Trophoblast cell (in vitro differentiated cells and primary cell): ENCODE measurements around the gene DCUN1D4.

Experiments
- DNase-seq, 2 donors: peaks; one replicate each; pipeline ENCODE4 v3.0.0-alpha.2; 2016
- H2AFZ ChIP-seq: 2 replicates; pipeline ENCODE4 v1.6.1; 2013; ENCODE audit warnings: low read length, moderate library complexity, mild to moderate bottlenecking; ENCODE audit not compliant: insufficient read depth, poor library complexity
- H2AK5ac ChIP-seq: 2 replicates; pipeline ENCODE4 v1.6.1; 2013; ENCODE audit warnings: mild to moderate bottlenecking, low read length
- H2BK120ac ChIP-seq: 2 replicates; pipeline ENCODE4 v1.6.1; 2013; ENCODE audit warnings: low read length, mild to moderate bottlenecking, moderate library complexity; ENCODE audit not compliant: insufficient read depth, poor library complexity
- H2BK12ac ChIP-seq: 2 replicates; pipeline ENCODE4 v1.6.1; 2013; ENCODE audit warnings: mild to moderate bottlenecking, low read length, moderate library complexity
- H2BK5ac ChIP-seq: 2 replicates; pipeline ENCODE4 v1.6.1; 2013; ENCODE audit warnings: low read length, low read depth, moderate library complexity, mild to moderate bottlenecking; ENCODE audit not compliant: poor library complexity
- H3K14ac ChIP-seq: 2 replicates; pipeline ENCODE4 v1.6.1; 2013; ENCODE audit warnings: mild to moderate bottlenecking, low read length
- H3K18ac ChIP-seq: 2 replicates; pipeline ENCODE4 v1.6.1; 2013; ENCODE audit warnings: mild to moderate bottlenecking, low read length
- H3K23ac ChIP-seq: 2 replicates; pipeline ENCODE4 v1.6.1; 2013; ENCODE audit warnings: low read length
- H3K27ac ChIP-seq: 2 replicates; pipeline ENCODE4 v1.5.1; 2013; ENCODE audit warnings: low read depth, mild to moderate bottlenecking, inconsistent platforms, low read length, moderate library complexity
- H3K27me3 ChIP-seq: 2 replicates; pipeline ENCODE4 v1.6.1; 2013; ENCODE audit warnings: inconsistent platforms, mild to moderate bottlenecking, low read length, moderate library complexity; ENCODE audit not compliant: insufficient read depth
- H3K36me3 ChIP-seq, 2 experiments: 1 replicate in 1 of 2; 2 replicates in 1 of 2; pipeline ENCODE4 v1.6.1; 2013; ENCODE audit warnings: low read length in 2 of 2, mild to moderate bottlenecking in 2 of 2, moderate library complexity in 1 of 2; ENCODE audit not compliant: insufficient read depth in 2 of 2, control insufficient read depth in 1 of 2
- H3K4ac ChIP-seq: 2 replicates; pipeline ENCODE4 v1.6.1; 2013; ENCODE audit warnings: low read depth, mild to moderate bottlenecking, low read length, moderate library complexity
- H3K4me1 ChIP-seq, 2 experiments: 1 replicate in 1 of 2; 2 replicates in 1 of 2; pipeline ENCODE4 v1.6.1; 2013; ENCODE audit warnings: low read length in 2 of 2, mild to moderate bottlenecking in 2 of 2, moderate library complexity in 1 of 2; ENCODE audit not compliant: insufficient read depth in 2 of 2, control insufficient read depth in 1 of 2
- H3K4me2 ChIP-seq: 2 replicates; pipeline ENCODE4 v1.6.1; 2013; ENCODE audit warnings: inconsistent platforms, mild to moderate bottlenecking, low read length, moderate library complexity
- H3K4me3 ChIP-seq: 2 replicates; pipeline ENCODE4 v1.5.1; 2013; ENCODE audit warnings: mild to moderate bottlenecking, low read depth, low read length, inconsistent platforms
- H3K79me1 ChIP-seq: one replicate; pipeline ENCODE4 v1.6.1; 2013; ENCODE audit warnings: low read length
- H3K79me2 ChIP-seq: 2 replicates; pipeline ENCODE4 v1.6.1; 2013; ENCODE audit warnings: low read length, mild to moderate bottlenecking; ENCODE audit not compliant: control insufficient read depth, insufficient read depth, poor library complexity
- H3K9ac ChIP-seq: 2 replicates; pipeline ENCODE4 v1.6.1; 2013; ENCODE audit warnings: mild to moderate bottlenecking, low read length
- H3K9me3 ChIP-seq: 2 replicates; pipeline ENCODE4 v1.6.1; 2013; ENCODE audit warnings: low read depth, mild to moderate bottlenecking, control low read depth, inconsistent platforms, low read length; ENCODE audit not compliant: insufficient read depth
- H4K12ac ChIP-seq: 2 replicates; pipeline ENCODE4 v1.6.1; 2013; ENCODE audit warnings: low read depth, mild to moderate bottlenecking, low read length, moderate library complexity
- H4K8ac ChIP-seq: 2 replicates; pipeline ENCODE4 v1.6.1; 2013; ENCODE audit warnings: low read depth, mild to moderate bottlenecking, low read length, moderate library complexity
- H4K91ac ChIP-seq: one replicate; pipeline ENCODE4 v1.6.1; 2013; ENCODE audit warnings: low read depth, mild to moderate bottlenecking, low read length, moderate library complexity
- WGBS: extraction: QIAGEN DNeasy Blood & Tissue Kit; methylation state at CpG from one replicate; pipeline ENCODE4 v1.1.7; 2013; ENCODE audit warnings: missing lambda C conversion rate; ENCODE audit not compliant: insufficient read length, insufficient coverage; ENCODE audit errors: extremely low coverage; 5-methylcytosine and 5-hydroxymethylcytosine counted together

The DCUN1D4 gene

DNA sequence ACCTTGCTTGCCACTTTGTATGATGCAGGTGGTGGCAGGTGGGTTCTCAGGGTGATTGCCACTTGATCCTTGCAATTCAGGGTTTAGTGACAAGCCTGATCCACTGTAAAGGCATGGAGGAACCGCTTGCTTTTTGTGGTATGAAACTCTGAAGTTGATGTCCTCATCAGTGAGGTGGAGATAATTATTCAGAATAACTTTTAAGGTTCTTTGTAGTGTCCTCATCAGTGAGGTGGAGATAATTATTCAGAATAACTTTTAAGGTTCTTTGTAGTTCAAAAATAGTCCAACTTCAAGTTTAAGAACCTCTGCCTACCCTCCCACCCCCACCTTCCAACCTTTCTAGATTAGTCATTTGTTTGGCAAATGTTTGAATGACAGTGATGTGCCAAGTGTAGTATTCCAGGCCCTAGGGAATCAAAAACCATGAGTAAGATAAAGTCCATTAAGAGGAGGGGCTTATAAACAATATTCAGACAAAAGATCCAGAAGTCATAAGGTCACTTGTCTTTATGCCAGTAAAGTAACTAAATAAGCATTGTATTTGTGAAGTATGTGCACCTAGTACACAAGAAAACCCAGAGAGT lies 51.2 kb downstream of the DCUN1D4 start:
- Histone ChIP-seq H3K36me3 (peaks cover 1 to 8% of the 10 kb centered on the region in 2 experiments), H2AK5ac (no peak overlapping the region), H3K27ac (no peak overlapping the region), H3K4ac (no peak overlapping the region), H2AFZ (no peak overlapping the region), H3K4me1 (no peaks in the 10 kb centered on the region), H3K4me2 (no peak overlapping the region), H2BK12ac (no peak overlapping the region), H3K14ac (no peak overlapping the region), H4K8ac (no peak overlapping the region), H3K9me3 (no peaks in the 10 kb centered on the region), H4K91ac (no peak overlapping the region), H4K12ac (no peak overlapping the region), H3K18ac (no peak overlapping the region), H3K79me1 (no peaks in the 10 kb centered on the region), H2BK5ac (no peak overlapping the region), H3K4me3 (no peak overlapping the region), H3K79me2 (no peaks in the 10 kb centered on the region), H3K9ac (no peak overlapping the region), H3K23ac (no peak overlapping the region), H2BK120ac (no peak overlapping the region), H3K27me3 (no peaks in the 10 kb centered on the region)
- no peak for DNase-seq
- no CpG with 5 or more reads among the region's 1 CpG for WGBS

DNA sequence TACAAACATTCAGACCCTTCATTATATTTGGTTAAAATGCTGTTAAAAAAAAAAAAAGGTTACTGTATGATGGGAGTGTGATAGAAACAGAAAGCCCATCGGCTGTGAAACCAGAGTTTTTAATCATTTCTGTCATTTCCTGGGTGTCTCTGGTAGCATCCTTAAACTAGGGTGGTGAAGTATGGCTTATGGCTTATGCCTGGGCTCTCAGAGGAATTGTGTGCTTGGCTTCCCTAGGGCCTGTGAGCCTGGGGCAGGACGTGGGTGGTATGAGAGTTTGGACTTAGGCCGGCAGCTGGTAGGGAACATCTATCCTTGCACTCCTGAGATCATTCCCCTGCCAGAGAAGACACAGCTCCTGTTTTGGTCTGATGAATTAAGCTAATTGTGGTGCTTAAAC lies 52.2 kb downstream of the DCUN1D4 start:
- Histone ChIP-seq H3K23ac (no peak overlapping the region), H3K9ac (no peak overlapping the region), H3K4me1 (no peaks in the 10 kb centered on the region), H3K4me3 (no peak overlapping the region), H3K27me3 (no peaks in the 10 kb centered on the region), H3K9me3 (no peaks in the 10 kb centered on the region), H3K27ac (no peak overlapping the region), H4K8ac (no peak overlapping the region), H4K91ac (no peak overlapping the region), H3K4me2 (no peak overlapping the region), H4K12ac (no peak overlapping the region), H3K79me2 (no peaks in the 10 kb centered on the region), H2AK5ac (no peak overlapping the region), H3K79me1 (no peaks in the 10 kb centered on the region), H3K4ac (no peak overlapping the region), H3K14ac (no peak overlapping the region), H2AFZ (no peak overlapping the region), H3K36me3 (peaks cover 1 to 8% of the 10 kb centered on the region in 2 experiments), H2BK120ac (no peak overlapping the region), H3K18ac (no peak overlapping the region), H2BK12ac (no peak overlapping the region), H2BK5ac (no peak overlapping the region)
- no peak for DNase-seq
- no CpG with 5 or more reads among the region's 3 CpGs for WGBS

DNA sequence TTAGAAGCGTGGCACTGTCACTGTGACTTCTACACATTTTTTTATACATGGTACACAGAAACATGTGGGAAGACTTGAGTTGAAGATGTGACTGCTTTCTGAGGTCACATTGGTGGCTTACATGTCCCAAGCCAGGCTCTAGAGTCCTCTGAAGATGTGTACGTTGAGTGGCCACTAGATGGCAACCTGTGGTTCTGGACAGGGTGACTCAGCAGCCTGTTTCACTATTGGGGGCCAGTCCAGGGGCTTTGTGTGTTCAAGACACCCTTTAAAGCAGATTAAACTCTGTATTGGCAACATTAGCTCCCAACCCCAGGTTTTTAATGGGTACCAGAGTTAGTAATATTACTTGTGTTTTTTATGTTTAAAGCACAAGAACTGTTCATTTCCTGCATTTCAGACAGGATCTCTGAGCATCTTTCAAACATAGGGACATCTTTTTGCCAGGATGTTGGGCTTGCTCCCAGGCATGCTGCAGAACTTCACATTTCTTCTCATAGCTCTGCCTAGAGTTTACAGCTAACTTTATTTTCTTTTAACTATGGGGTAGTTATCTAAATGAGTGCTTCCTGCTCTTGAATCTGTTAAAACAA lies 53.0 kb downstream of the DCUN1D4 start:
- Histone ChIP-seq H3K23ac (no peak overlapping the region), H2BK12ac (no peak overlapping the region), H4K8ac (no peak overlapping the region), H3K27me3 (no peaks in the 10 kb centered on the region), H3K79me2 (no peaks in the 10 kb centered on the region), H4K12ac (no peak overlapping the region), H3K18ac (no peak overlapping the region), H3K4me1 (no peaks in the 10 kb centered on the region), H3K9me3 (no peaks in the 10 kb centered on the region), H3K14ac (no peak overlapping the region), H2AK5ac (no peak overlapping the region), H2AFZ (no peak overlapping the region), H3K4me2 (no peak overlapping the region), H3K4ac (no peak overlapping the region), H2BK5ac (no peak overlapping the region), H3K4me3 (no peak overlapping the region), H3K79me1 (no peaks in the 10 kb centered on the region), H2BK120ac (no peak overlapping the region), H3K36me3 (peaks cover 2 to 9% of the 10 kb centered on the region in 2 experiments), H3K27ac (no peak overlapping the region), H3K9ac (no peak overlapping the region), H4K91ac (no peak overlapping the region)
- DNase-seq: peak; percentile 31 to 67
- WGBS: no CpG with 5 or more reads among the region's 2 CpGs

DNA sequence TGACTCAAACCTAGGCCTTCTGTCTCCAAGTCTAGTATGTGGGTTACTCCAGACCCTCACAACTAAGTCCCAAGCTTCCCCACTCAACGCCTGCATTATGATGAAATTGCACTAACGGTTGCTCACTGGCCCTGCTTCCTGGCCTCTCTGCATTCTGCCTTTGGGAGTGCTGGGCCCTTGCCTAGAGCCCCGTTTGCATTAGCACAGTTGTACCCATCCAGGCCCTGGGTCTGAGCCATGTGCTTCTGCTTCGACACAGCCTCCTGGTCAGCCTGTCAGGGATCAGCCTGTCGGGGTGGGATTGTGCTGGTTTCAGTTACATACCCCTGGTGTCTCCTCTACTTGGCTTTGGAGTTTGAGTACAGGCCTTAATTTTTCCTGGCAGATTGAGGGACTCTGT lies 58.4 kb downstream of the DCUN1D4 start:
- no peaks in the 10 kb centered on the region for H3K4me1 ChIP-seq
- peaks cover 2% of the 10 kb centered on the region for H3K9me3 ChIP-seq
- H3K23ac ChIP-seq: peak overlapping the region; percentile 73
- no peak for DNase-seq
- no peak overlapping the region for H4K91ac ChIP-seq
- H3K4me3 ChIP-seq: no peak overlapping the region
- peak overlapping the region; percentile 18 for H3K9ac ChIP-seq
- H3K4ac ChIP-seq: no peak overlapping the region
- H2AK5ac ChIP-seq: no peak overlapping the region
- H2BK120ac ChIP-seq: no peak overlapping the region
- no peak overlapping the region for H3K14ac ChIP-seq
- no peaks in the 10 kb centered on the region for H3K79me2 ChIP-seq
- H3K27ac ChIP-seq: no peak overlapping the region
- no peak overlapping the region for H3K18ac ChIP-seq
- H2AFZ ChIP-seq: no peak overlapping the region
- H3K4me2 ChIP-seq: no peak overlapping the region
- no peak overlapping the region for H2BK5ac ChIP-seq
- H3K79me1 ChIP-seq: no peaks in the 10 kb centered on the region
- H4K8ac ChIP-seq: no peak overlapping the region
- H2BK12ac ChIP-seq: no peak overlapping the region
- WGBS: no CpG with 5 or more reads among the region's 5 CpGs
- H4K12ac ChIP-seq: no peak overlapping the region
- H3K27me3 ChIP-seq: no peaks in the 10 kb centered on the region
- peaks cover 9 to 15% of the 10 kb centered on the region in 2 experiments for H3K36me3 ChIP-seq
